ENCODE results near the gene SMIM8.

GRCh38 chr6:87333033-87333432, 10.6 kb downstream of the SMIM8 start:
- TF ChIP-seq CTCF (IDR thresholded peaks at IDR 0.05) (no peak), POLR2A (IDR thresholded peaks at IDR 0.05) (no peak)

All from body of pancreas (tissue), 4 donors.